ENCODE measurements around the gene TSHZ2.
"Not testable (repeated sequence)": the region's sequence is repeated elsewhere in the genome, so short reads cannot be mapped to it uniquely, and the experiment has no call there.

Gene TSHZ2

GRCh38 chr20:53524589-53525312, 552.6 kb downstream of the TSHZ2 start:
- DNase-seq = no peak

GRCh38 chr20:53527196-53527595, 555.0 kb downstream of the TSHZ2 start:
- no peak for DNase-seq

GRCh38 chr20:53529658-53530057, 557.5 kb downstream of the TSHZ2 start:
- no peak for DNase-seq

- DNase-seq = no peak
Observed at GRCh38 chr20:53530440-53530839, 558.3 kb downstream of the TSHZ2 start.

GRCh38 chr20:53532654-53533312, 560.6 kb downstream of the TSHZ2 start:
- not testable (repeated sequence) for DNase-seq

- no peak for DNase-seq
Observed at GRCh38 chr20:53533500-53533899, 561.3 kb downstream of the TSHZ2 start.

GRCh38 chr20:53534037-53534436, 561.9 kb downstream of the TSHZ2 start:
- DNase-seq = no peak

GRCh38 chr20:53535878-53536277, 563.7 kb downstream of the TSHZ2 start:
- no peak for DNase-seq

GRCh38 chr20:53536382-53536781, 564.2 kb downstream of the TSHZ2 start:
- not testable (repeated sequence) for DNase-seq

- DNase-seq = no peak
Observed at GRCh38 chr20:53539516-53539915, 567.4 kb downstream of the TSHZ2 start.

Data from CD4-positive, alpha-beta T cell treated with Interleukin-17A for 4 hours (primary cell).